Suprapubic skin (tissue), 4 donors: ENCODE measurements around the gene ITM2B. TPM values are rescaled to one million over a fixed set of nuclear protein-coding genes. Genes with fewer than 3 reads are reported as not detected.

Experiments used
- DNase-seq, 2 donors: peaks; one replicate each; pipeline ENCODE4 v3.0.0-alpha.2; 2019; ENCODE audit warnings: low spot score in 2 of 2
- H3K27ac ChIP-seq: fragments of 200-600 bp; sonication (generic); one replicate; pipeline ENCODE4 v1.5.1; 2019
- H3K27me3 ChIP-seq: fragments of 200-600 bp; sonication (generic); one replicate; pipeline ENCODE4 v1.5.1; 2019
- H3K36me3 ChIP-seq: fragments of 200-600 bp; sonication (generic); one replicate; pipeline ENCODE4 v1.5.1; 2019
- H3K4me1 ChIP-seq: fragments of 200-600 bp; sonication (generic); one replicate; pipeline ENCODE4 v1.5.1; 2019
- H3K4me3 ChIP-seq: fragments of 200-600 bp; sonication (generic); one replicate; pipeline ENCODE4 v1.5.1; 2019; ENCODE audit warnings: mild to moderate bottlenecking
- H3K9me3 ChIP-seq: fragments of 200-600 bp; sonication (generic); one replicate; pipeline ENCODE4 v1.5.1; 2019
- EP300 ChIP-seq: sonication (generic); formaldehyde crosslinking; IDR thresholded peaks from one replicate; pipeline ENCODE4 v1.6.1; 2017; ENCODE audit warnings: antibody characterized with exemption
- POLR2A ChIP-seq, 2 donors: fragments of 450-650 bp; IDR thresholded peaks; one replicate each; pipeline ENCODE4 v1.6.1; 2017; ENCODE audit warnings: antibody characterized with exemption in 2 of 2, mild to moderate bottlenecking in 2 of 2, moderate library complexity in 2 of 2
- POLR2AphosphoS5 ChIP-seq, 3 donors: sonication (generic); formaldehyde crosslinking; IDR thresholded peaks; one replicate each; pipeline ENCODE4 v1.6.1; 2017; ENCODE audit warnings: antibody characterized with exemption in 3 of 3
- WGBS: methylation state at CpG from one replicate; pipeline ENCODE4 v1.1.5; 2018; 5-methylcytosine and 5-hydroxymethylcytosine counted together
- total RNA-seq, 4 donors: library from RNA; depleted of rRNA; stranded (reverse); fragments of >200 nt; gene quantifications; one replicate each; pipeline ENCODE4 v1.1.0, GENCODE V29; 2016
- TF ChIP-seq, protein P1 (sequence below), 2 donors: fragments of 200-600 bp in 1 of 2; fragments of 450-650 bp in 1 of 2; sonication (generic) in 1 of 2; IDR thresholded peaks; one replicate each; pipeline ENCODE4 v1.5.1; 2016 to 2019; ENCODE audit warnings: antibody characterized with exemption in 2 of 2, mild to moderate bottlenecking in 1 of 2, moderate library complexity in 1 of 2

Gene ITM2B
- total RNA-seq, 4 donors from 2014 or later, result 511 to 726 (median 679) TPM

DNA sequence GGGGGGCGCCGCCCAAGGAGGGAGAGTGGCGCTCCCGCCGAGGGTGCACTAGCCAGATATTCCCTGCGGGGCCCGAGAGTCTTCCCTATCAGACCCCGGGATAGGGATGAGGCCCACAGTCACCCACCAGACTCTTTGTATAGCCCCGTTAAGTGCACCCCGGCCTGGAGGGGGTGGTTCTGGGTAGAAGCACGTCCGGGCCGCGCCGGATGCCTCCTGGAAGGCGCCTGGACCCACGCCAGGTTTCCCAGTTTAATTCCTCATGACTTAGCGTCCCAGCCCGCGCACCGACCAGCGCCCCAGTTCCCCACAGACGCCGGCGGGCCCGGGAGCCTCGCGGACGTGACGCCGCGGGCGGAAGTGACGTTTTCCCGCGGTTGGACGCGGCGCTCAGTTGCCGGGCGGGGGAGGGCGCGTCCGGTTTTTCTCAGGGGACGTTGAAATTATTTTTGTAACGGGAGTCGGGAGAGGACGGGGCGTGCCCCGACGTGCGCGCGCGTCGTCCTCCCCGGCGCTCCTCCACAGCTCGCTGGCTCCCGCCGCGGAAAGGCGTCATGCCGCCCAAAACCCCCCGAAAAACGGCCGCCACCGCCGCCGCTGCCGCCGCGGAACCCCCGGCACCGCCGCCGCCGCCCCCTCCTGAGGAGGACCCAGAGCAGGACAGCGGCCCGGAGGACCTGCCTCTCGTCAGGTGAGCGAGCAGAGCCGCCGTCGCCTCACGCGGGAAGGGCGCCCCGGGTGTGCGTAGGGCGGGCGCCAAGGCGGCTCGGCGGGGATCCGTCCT lies 70.5 kb downstream of the ITM2B start, which contains the start of gene RB1:
RB1 (plus strand) TSS at position 393 of the 784 bp plus-strand sequence; CDS start at position 555, 162 bp downstream.
- Histone ChIP-seq H3K4me1 (peaks cover 23% of the 10 kb centered on the region), H3K27ac (peak within 1 kb of the TSS; percentile 97), H3K4me3 (peak within 1 kb of the TSS; percentile 87), H3K9me3 (no peaks in the 10 kb centered on the region), H3K36me3 (peaks cover 5% of the 10 kb centered on the region), H3K27me3 (no peaks in the 10 kb centered on the region)
- peak; percentile 96 to 97 for DNase-seq
- under 1% methylated on average over 45 of the region's 96 CpGs for WGBS
- TF ChIP-seq POLR2AphosphoS5 (IDR thresholded peaks at IDR 0.05) (peak; percentile 89 to 94 (median 90)), POLR2A (IDR thresholded peaks at IDR 0.05) (peak; percentile 77 to 96), EP300 (no peak)
- TF ChIP-seq, protein P1, sequence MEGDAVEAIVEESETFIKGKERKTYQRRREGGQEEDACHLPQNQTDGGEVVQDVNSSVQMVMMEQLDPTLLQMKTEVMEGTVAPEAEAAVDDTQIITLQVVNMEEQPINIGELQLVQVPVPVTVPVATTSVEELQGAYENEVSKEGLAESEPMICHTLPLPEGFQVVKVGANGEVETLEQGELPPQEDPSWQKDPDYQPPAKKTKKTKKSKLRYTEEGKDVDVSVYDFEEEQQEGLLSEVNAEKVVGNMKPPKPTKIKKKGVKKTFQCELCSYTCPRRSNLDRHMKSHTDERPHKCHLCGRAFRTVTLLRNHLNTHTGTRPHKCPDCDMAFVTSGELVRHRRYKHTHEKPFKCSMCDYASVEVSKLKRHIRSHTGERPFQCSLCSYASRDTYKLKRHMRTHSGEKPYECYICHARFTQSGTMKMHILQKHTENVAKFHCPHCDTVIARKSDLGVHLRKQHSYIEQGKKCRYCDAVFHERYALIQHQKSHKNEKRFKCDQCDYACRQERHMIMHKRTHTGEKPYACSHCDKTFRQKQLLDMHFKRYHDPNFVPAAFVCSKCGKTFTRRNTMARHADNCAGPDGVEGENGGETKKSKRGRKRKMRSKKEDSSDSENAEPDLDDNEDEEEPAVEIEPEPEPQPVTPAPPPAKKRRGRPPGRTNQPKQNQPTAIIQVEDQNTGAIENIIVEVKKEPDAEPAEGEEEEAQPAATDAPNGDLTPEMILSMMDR (IDR thresholded peaks at IDR 0.05), result no peak

DNA sequence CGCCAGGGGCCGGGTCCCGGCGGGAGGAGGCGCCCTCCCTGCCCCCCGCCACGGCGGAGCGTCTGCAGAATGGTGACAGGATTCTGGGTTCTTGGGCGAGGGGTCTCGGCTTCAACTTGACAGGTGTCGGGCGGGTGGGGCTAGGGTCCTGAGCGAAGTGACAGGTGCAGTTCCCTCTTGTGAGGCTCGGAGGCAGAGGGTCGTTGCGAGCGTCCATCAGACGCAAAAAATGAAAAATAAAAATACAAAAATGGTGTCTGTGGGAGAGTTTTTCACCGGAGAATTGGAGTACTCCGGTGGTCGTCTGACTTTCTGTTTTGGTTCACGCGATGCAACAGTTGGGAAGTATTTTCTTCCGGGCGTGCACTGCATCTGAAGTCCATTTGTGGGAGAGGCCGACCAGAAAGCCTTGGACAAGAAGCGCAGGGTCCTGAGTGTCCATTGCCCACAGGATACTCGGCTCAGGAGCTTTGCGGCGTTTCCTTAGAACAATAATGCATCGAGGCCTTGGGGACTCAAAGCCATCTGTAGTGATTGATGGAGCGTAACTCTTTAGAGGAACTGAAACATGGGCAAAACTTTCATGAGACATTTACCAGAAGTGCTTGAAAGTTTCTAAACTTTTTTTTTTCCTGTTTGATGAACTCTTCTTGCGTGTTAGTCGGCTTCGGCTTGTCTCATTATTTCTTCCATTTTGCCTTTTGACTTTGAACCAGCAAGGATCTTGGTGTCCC lies 71.3 kb downstream of the ITM2B start:
- no peak for TF ChIP-seq POLR2AphosphoS5 (IDR thresholded peaks at IDR 0.05)
- no peak for TF ChIP-seq EP300
- no peak for TF ChIP-seq POLR2A (IDR thresholded peaks at IDR 0.05)
- peak overlapping the region; percentile 87 for H3K4me3 ChIP-seq
- H3K9me3 ChIP-seq, result no peaks in the 10 kb centered on the region
- DNase-seq, result no peak
- no peaks in the 10 kb centered on the region for H3K27me3 ChIP-seq
- H3K4me1 ChIP-seq, result peaks cover 23% of the 10 kb centered on the region
- H3K27ac ChIP-seq, result peak overlapping the region; percentile 97
- under 1% methylated on average over 32 of the region's 36 CpGs for WGBS
- peaks cover 5% of the 10 kb centered on the region for H3K36me3 ChIP-seq

DNA sequence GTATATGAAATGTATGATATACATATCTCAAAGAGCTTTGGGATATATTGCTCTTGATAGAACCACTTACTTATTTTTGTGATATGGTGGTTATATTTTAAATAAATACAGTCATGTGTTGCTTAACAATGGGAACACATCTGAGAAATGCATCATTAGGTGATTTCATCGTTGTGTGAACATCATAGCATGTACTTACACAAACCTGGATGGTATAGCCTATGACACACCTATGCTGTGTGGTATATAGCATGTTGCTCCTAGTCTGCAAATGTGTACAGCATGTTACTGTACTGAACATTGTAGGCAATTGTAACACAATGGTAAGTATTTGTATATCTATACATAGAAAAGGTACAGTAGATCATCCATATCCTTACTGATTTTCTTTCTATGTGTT lies 78.2 kb downstream of the ITM2B start:
- DNase-seq, result no peak
- 96% methylated on average over 1 of the region's 1 CpG for WGBS
- H3K9me3 ChIP-seq, result no peaks in the 10 kb centered on the region
- no peak for TF ChIP-seq EP300
- TF ChIP-seq, protein P1 (IDR thresholded peaks at IDR 0.05), result no peak
- no peaks in the 10 kb centered on the region for H3K27me3 ChIP-seq
- H3K36me3 ChIP-seq, result peaks cover 9% of the 10 kb centered on the region
- H3K27ac ChIP-seq, result no peak overlapping the region
- peaks cover 9% of the 10 kb centered on the region for H3K4me1 ChIP-seq
- no peak overlapping the region for H3K4me3 ChIP-seq

DNA sequence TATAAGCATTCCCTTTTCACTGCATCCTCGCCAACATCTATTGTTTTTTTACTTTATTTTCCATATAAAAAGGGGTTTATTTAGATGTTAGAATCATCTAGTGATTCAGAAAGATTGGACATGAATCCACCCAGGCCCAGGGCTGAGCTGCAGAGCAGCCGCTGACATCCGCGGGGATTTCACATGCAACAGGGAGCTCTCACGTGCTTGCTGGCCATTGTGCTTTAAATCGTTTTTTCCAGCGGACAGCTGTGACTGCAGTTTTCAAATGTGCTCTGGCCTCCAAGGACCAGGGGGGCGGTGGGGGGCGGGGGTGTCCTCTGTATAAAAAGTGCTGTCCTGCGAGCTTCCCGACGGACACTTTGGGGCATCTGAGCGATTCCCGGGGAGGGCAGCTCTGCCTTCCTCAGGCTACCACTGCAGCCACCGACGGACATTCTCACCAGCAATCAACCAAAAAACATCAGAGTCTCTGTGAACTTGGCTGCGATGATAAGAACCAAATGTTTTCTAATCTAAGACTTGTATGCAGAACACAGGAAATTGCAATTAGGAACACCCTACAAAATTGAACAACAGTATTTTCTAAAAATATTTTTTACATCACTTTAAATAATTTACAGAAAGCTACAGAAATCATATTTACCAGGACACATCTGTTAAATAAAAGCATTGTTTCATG lies 83.1 kb downstream of the ITM2B start:
- H3K4me3 ChIP-seq, result no peak overlapping the region
- no peak overlapping the region for H3K27ac ChIP-seq
- no peaks in the 10 kb centered on the region for H3K4me1 ChIP-seq
- TF ChIP-seq POLR2AphosphoS5 (IDR thresholded peaks at IDR 0.05) (no peak), EP300 (no peak), POLR2A (IDR thresholded peaks at IDR 0.05) (no peak)
- TF ChIP-seq, protein P1 (IDR thresholded peaks at IDR 0.05), result no peak
- H3K36me3 ChIP-seq, result peaks cover 6% of the 10 kb centered on the region
- no peaks in the 10 kb centered on the region for H3K27me3 ChIP-seq
- no peaks in the 10 kb centered on the region for H3K9me3 ChIP-seq
- WGBS, result 78% methylated on average over 17 of the region's 17 CpGs
- DNase-seq, result no peak

DNA sequence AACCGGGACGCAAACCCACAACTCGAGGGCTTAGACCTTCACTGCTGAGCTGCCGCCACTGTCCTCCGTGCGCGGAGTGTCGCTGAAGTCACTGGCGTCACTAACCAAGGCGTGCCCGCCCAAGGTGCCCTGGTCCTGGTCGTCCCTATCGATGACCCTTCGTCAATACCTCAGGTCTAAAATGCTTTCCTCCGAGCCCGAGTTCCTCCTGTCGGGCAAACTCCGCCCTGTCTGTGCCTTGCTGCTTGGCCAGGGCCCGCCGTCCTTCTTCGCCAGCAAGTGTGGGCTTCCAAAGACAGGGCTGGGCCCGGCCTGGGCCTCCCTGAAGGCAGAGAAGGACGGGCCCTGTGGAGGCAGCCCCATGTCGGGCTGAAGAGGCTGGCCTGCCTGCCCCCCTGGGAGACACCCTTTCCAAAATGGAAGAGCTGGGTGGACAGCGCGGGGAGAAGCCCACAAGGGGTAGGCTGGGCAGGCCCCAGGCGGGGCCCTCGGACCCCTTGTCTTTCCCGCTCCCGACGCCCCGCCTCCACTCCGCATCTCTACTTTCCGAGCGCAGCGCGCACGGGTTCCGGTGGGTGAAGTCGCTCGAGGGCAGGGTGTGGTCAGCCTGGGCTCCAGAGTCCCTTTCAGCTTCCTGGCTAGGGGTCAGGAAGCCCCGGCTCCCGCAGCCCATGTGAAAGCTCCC lies 84.0 kb downstream of the ITM2B start:
- no peak for DNase-seq
- Histone ChIP-seq H3K4me3 (peak overlapping the region; percentile 10), H3K27ac (no peak overlapping the region), H3K27me3 (no peaks in the 10 kb centered on the region), H3K36me3 (peaks cover 3% of the 10 kb centered on the region), H3K4me1 (no peaks in the 10 kb centered on the region), H3K9me3 (no peaks in the 10 kb centered on the region)
- TF ChIP-seq EP300 (no peak), POLR2A (IDR thresholded peaks at IDR 0.05) (no peak), POLR2AphosphoS5 (IDR thresholded peaks at IDR 0.05) (no peak)
- TF ChIP-seq, protein P1 (IDR thresholded peaks at IDR 0.05), result no peak
- 91% methylated on average over 28 of the region's 43 CpGs for WGBS
